CD4-positive, alpha-beta T cell treated with Interleukin-6 for 4 hours (primary cell): ENCODE measurements around the gene WDFY4.

Source experiments
- DNase-seq: peaks from one replicate; pipeline ENCODE4 v3.0.0-alpha.2; 2020; ENCODE audit warnings: mixed read lengths

The WDFY4 gene

DNA sequence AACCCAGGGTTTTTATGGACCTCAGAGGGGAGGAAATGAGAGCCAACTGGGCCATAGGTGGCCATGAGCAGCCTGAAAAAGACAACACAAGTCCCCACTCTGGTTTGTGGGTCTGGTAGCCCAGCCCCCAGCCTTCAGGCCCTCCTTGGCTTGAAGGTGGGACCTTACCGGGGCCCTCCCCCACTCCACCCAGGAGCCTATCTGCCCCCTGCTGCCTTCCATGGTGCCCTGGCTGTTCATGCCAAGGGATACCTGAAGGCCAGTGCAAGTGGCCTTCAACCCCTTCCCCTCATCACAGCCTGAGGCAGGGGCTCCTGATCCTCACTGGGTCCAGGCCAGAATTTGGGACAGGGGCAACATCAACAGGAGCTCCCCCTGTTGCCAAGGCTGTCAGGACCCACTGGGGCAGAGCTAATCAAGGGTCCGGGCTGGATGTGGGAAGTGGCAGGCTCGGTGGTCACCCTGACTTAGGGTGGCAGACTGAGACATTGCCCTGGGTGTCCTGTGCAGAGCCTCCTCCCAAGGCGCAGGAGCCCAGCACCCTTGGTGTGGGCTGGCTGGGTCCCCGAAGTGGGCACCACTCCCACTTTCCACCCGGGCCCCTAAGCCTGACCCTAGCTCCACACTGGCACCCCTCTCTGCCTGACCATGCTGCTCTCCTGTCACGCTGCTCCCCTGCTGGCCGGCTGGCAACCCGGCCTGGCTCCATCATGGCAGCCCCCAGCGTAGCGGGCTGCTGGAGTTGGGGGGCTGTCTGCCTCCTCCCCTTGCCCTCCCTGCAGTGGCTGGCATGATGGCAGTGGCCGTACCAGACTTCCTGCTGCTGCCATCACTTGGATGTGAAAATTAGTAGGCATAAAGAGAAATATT is 6.4 kb downstream of the WDFY4 start:
- no peak for DNase-seq

GRCh38 chr10:48691812-48692528 is 7.3 kb downstream of the WDFY4 start:
- no peak for DNase-seq

DNA sequence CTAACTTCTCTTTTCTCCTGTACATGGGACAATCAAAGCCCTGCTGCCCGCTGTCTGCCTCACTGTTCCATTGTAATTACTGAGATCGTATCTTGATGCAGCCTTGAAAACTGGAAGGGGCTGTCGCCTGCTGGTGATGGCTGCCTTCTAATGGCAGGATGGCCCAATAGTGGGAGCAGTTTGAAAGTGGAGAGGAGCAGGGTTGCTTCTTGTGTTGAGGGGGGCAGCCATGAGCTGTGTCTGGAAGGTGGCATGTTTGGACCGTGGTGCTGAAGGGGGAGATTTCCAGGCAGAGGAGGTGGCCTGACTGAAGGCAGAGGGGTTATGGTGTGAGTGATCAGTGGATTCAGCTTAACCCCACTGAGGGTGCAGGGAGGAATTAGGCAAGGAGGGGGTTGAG is 8.1 kb downstream of the WDFY4 start:
- no peak for DNase-seq

DNA sequence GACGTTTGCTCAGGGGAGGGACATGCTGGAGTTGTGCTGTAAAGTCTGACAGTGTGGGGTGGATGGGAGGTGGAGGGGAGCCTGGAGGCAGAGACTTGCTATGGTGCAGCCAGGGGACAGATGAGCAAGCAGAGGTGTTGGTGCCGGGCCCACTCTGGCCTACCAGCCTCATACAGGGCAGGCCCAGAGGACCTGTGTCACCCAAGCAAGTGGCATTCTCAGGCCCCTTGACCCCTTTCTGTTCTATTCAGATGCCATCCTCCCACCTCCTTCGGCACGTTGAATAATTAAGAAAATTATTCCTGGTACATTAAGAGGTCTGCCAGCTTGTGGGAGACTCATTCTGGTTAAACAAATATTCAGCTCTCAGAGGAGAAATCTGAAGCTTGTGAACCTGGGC is 8.5 kb downstream of the WDFY4 start:
- DNase-seq, result no peak

GRCh38 chr10:48694371-48695030 is 9.8 kb downstream of the WDFY4 start:
- DNase-seq, result no peak

- DNase-seq, result no peak
Measured at GRCh38 chr10:48695636-48696534, 11.2 kb downstream of the WDFY4 start.

- no peak for DNase-seq
Measured at GRCh38 chr10:48696535-48696873, 11.8 kb downstream of the WDFY4 start.

DNA sequence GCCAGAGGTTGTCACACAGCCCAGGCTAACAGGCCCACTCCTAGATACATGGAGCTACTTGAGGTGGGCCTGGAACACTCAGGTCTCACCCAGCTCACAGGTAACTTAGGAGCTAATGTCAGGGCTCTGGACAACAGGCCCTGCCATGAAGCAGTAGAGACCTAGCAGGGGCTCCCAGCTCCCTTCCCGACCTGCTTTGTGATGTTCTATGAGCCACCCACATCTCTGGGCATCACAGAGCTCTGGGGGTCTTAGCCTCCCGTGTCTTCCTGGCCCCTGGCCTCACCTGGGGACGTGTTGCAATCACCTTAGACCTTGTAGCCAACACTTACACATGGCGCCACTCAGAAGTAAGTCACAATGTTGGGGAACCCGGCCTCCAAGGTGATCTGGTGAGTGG is 12.4 kb downstream of the WDFY4 start:
- DNase-seq, result no peak

GRCh38 chr10:48697821-48698764 is 13.4 kb downstream of the WDFY4 start:
- DNase-seq, result no peak

DNA sequence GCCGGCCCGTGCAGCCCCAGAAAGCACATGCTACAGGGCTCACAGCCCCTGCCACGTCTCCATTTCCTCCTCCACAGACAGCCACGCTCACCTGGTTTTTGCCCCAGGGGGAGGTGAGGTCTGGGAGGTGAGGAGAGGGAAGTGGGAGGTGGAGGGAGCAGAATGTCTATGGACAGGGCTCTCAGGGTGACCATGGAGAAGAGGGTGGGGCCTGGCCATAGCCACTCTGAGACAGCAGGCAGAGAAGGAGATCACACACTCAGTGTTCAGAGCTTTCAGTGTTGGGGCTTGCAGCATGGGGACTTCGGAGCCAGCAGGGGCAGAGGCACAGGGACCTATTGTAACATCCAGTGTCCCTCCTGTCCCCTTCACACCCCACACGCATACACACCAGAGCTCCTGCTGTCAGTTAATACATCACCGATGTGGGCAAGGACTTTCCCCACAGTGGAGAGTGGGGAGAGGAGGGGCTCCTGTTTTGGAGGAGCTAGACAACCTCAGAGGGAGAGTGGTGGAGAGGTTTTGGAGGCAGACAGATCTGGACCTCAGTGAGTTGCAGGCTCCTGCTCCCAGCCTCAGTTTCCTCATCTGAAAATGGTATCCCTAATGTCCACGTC is 14.4 kb downstream of the WDFY4 start:
- no peak for DNase-seq

GRCh38 chr10:48700071-48700470 is 15.4 kb downstream of the WDFY4 start:
- no peak for DNase-seq

GRCh38 chr10:48700493-48700892 is 15.8 kb downstream of the WDFY4 start:
- no peak for DNase-seq

- no peak for DNase-seq
Measured at GRCh38 chr10:48701139-48701901, 16.6 kb downstream of the WDFY4 start.

DNA sequence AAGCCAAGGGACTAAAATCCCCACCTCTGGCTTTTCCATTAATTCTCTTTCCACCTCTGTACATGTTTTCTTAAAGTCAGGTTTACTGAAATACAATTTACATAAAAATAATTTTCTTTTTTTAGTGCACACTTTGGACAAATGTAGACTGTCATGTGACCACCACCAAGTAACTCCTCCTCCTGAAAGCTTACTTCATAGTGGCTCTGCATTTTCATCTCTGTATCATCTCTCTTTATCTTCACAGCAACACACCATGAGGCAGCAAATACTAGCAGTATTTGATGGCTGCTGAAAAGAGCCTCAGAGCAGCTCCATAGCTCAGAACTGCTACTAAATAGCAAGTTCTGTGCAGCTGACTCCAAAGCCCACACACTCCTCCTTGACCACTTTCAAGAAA is 17.3 kb downstream of the WDFY4 start:
- DNase-seq, result no peak

GRCh38 chr10:48703531-48704122 is 19.0 kb downstream of the WDFY4 start:
- DNase-seq, result no peak

DNA sequence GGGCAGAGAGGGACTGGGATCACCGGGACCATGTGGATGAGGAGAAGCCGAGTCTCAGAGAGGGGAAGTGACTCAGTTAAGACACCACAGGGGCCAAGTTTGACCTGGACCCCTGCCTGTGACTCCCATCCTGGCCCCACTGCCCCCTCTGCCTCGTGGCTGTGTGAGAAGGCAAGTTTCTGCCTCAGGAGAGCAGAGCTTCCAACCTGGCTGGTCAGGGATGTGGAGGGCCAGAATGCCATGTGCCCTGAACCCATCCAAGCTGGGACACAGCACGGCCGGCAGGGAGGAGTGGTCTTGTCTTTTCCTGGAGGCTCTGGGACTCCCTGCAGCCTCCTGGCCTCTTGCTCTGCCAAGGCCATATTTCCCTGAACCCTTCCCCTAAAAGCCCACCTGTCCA is 19.5 kb downstream of the WDFY4 start:
- no peak for DNase-seq

- no peak for DNase-seq
Measured at GRCh38 chr10:48705401-48705938, 20.8 kb downstream of the WDFY4 start.

- no peak for DNase-seq
Measured at GRCh38 chr10:48707472-48707871, 22.8 kb downstream of the WDFY4 start.

GRCh38 chr10:48708144-48708543 is 23.5 kb downstream of the WDFY4 start:
- DNase-seq, result no peak
